GM23248 (cell line): ENCODE measurements around the gene NUP214. TPM values are rescaled to one million over a fixed set of nuclear protein-coding genes. Genes with fewer than 3 reads are reported as not detected.
"Not testable (repeated sequence)": the region's sequence is repeated elsewhere in the genome, so short reads cannot be mapped to it uniquely, and the experiment has no call there.

ENCODE experiments used
- DNase-seq: peaks from one replicate; pipeline ENCODE4 v3.0.0-alpha.2; 2015
- H2AFZ ChIP-seq: fragments of 200-600 bp; sonication (generic); 2 replicates; pipeline ENCODE4 v1.6.1; 2016; ENCODE audit warnings: antibody characterized with exemption
- H3F3A ChIP-seq: fragments of 200-600 bp; sonication (generic); 2 replicates; pipeline ENCODE4 v1.6.1; 2016; ENCODE audit warnings: mild to moderate bottlenecking, antibody characterized with exemption, mixed run types; ENCODE audit not compliant: insufficient read depth
- H3K27ac ChIP-seq: fragments of 200-600 bp; sonication (generic); 2 replicates; pipeline ENCODE4 v1.5.1; 2016; ENCODE audit warnings: mild to moderate bottlenecking
- H3K27me3 ChIP-seq: fragments of 200-600 bp; sonication (generic); replicated peaks from 2 replicates; pipeline ENCODE4 v1.6.1; 2016; ENCODE audit warnings: mild to moderate bottlenecking; ENCODE audit not compliant: insufficient read depth
- H3K36me3 ChIP-seq: fragments of 200-600 bp; sonication (generic); 2 replicates; pipeline ENCODE4 v1.6.1; 2016; ENCODE audit warnings: low read depth, mild to moderate bottlenecking
- H3K4me1 ChIP-seq: fragments of 200-600 bp; sonication (generic); 2 replicates; pipeline ENCODE4 v1.6.1; 2016; ENCODE audit warnings: mild to moderate bottlenecking; ENCODE audit not compliant: insufficient read depth
- H3K4me2 ChIP-seq: fragments of 200-600 bp; sonication (generic); one replicate; pipeline ENCODE4 v1.6.1; 2016; ENCODE audit warnings: mild to moderate bottlenecking; ENCODE audit not compliant: unreplicated experiment
- H3K4me3 ChIP-seq: fragments of 200-600 bp; sonication (generic); 2 replicates; pipeline ENCODE4 v1.5.1; 2016; ENCODE audit warnings: mild to moderate bottlenecking
- H3K79me2 ChIP-seq: fragments of 200-600 bp; sonication (generic); 2 replicates; pipeline ENCODE4 v1.6.1; 2016; ENCODE audit warnings: mild to moderate bottlenecking; ENCODE audit not compliant: insufficient read depth
- H3K9ac ChIP-seq: fragments of 200-600 bp; sonication (generic); 2 replicates; pipeline ENCODE4 v1.6.1; 2016; ENCODE audit warnings: mild to moderate bottlenecking
- H3K9me2 ChIP-seq: fragments of 200-600 bp; sonication (generic); 2 replicates; pipeline ENCODE4 v1.6.1; 2016; ENCODE audit warnings: mixed run types, mild to moderate bottlenecking, moderate library complexity; ENCODE audit not compliant: insufficient read depth
- H3K9me3 ChIP-seq: fragments of 200-600 bp; sonication (generic); one replicate; pipeline ENCODE4 v1.6.1; 2017; ENCODE audit warnings: low read depth
- H4K20me1 ChIP-seq: fragments of 200-600 bp; sonication (generic); 2 replicates; pipeline ENCODE4 v1.6.0; 2016; ENCODE audit not compliant: insufficient read depth
- EZH2 ChIP-seq: fragments of 200-600 bp; sonication (generic); IDR thresholded peaks from 2 replicates; pipeline ENCODE4 v1.6.1; 2018; ENCODE audit warnings: antibody characterized with exemption, mild to moderate bottlenecking; ENCODE audit not compliant: insufficient read depth, poor library complexity, severe bottlenecking
- EZH2phosphoT487 ChIP-seq: fragments of 200-600 bp; sonication (generic); IDR thresholded peaks from 2 replicates; pipeline ENCODE4 v1.6.1; 2018; ENCODE audit warnings: antibody characterized with exemption, moderate library complexity, mild to moderate bottlenecking, low read depth; ENCODE audit not compliant: insufficient read depth
- WGBS, 2 experiments: methylation state at CpG; one replicate each; pipeline ENCODE4 v1.1.6; 2015 to 2017; ENCODE audit warnings: low lambda C conversion rate in 2 of 2, low coverage in 1 of 2; ENCODE audit errors: missing lambda C conversion rate in 2 of 2; 5-methylcytosine and 5-hydroxymethylcytosine counted together
- in situ Hi-C: fragments of 300-500 bp; cut with MboI; formaldehyde crosslinking; loops from 2 replicates; pipeline ENCODE4 v1.15.0; 2020
- polyA plus RNA-seq: library from polyadenylated mRNA; unstranded; fragments of >200 nt; fragmentation: Nextera tagmentation; extraction: Ambion mirVana; gene quantifications from 2 replicates; pipeline ENCODE4 v1.2.1, GENCODE V29; 2016
- total RNA-seq: library from RNA; depleted of rRNA; stranded (reverse); fragments of >200 nt; shearing (Covaris generic); gene quantifications from 2 replicates; pipeline ENCODE4 v1.2.3, GENCODE V29; 2014

Gene NUP214
- total and polyA plus RNA-seq, 2 experiments from 2014 or later, result 13.1 to 14.3 TPM

- in situ Hi-C loops, result no loop called here
- Histone ChIP-seq H3K4me1 (peaks cover 10% of the 10 kb centered on the region), H4K20me1 (no peaks in the 10 kb centered on the region), H3K27ac (no peak overlapping the region), H3K36me3 (no peaks in the 10 kb centered on the region), H3K9me2 (no peaks in the 10 kb centered on the region), H3K4me3 (no peak overlapping the region), H3K4me2 (no peak overlapping the region), H2AFZ (no peak overlapping the region), H3K79me2 (no peaks in the 10 kb centered on the region), H3K9ac (no peak overlapping the region), H3F3A (peaks cover 6% of the 10 kb centered on the region; the same call in 1 of the 2 replicates), H3K27me3 (no peaks in the 10 kb centered on the region), H3K9me3 (no peaks in the 10 kb centered on the region)
- WGBS, 2 experiments, result 91 to 92% methylated on average over 12 of the region's 12 CpGs
- DNase-seq, result no peak
- TF ChIP-seq EZH2phosphoT487 (no peak), EZH2 (no peak)
Observed at GRCh38 chr9:131259432-131259898, 134.1 kb downstream of the NUP214 start.

- in situ Hi-C loops, result no loop called here
- no peak for DNase-seq
- Histone ChIP-seq H3K4me2 (no peak overlapping the region), H3K4me3 (no peak overlapping the region), H3F3A (peaks cover 6% of the 10 kb centered on the region; the same call in 1 of the 2 replicates), H3K27me3 (no peaks in the 10 kb centered on the region), H2AFZ (no peak overlapping the region), H3K9me3 (no peaks in the 10 kb centered on the region), H4K20me1 (no peaks in the 10 kb centered on the region), H3K9ac (no peak overlapping the region), H3K36me3 (no peaks in the 10 kb centered on the region), H3K9me2 (no peaks in the 10 kb centered on the region), H3K4me1 (peaks cover 10% of the 10 kb centered on the region), H3K27ac (no peak overlapping the region), H3K79me2 (no peaks in the 10 kb centered on the region)
- no peak for TF ChIP-seq EZH2phosphoT487
- no peak for TF ChIP-seq EZH2
- WGBS, 2 experiments, result 72 to 78% methylated on average over 20 of the region's 20 CpGs
Observed at GRCh38 chr9:131259916-131260597, 134.7 kb downstream of the NUP214 start.

- H3K4me3 ChIP-seq, result no peak overlapping the region
- H3K9ac ChIP-seq, result no peak overlapping the region
- no peaks in the 10 kb centered on the region for H4K20me1 ChIP-seq
- no peak for TF ChIP-seq EZH2phosphoT487
- TF ChIP-seq EZH2, result no peak
- no peak overlapping the region for H3K27ac ChIP-seq
- H3K9me2 ChIP-seq, result no peaks in the 10 kb centered on the region
- peaks cover 8% of the 10 kb centered on the region for H3K4me1 ChIP-seq
- H3K9me3 ChIP-seq, result no peaks in the 10 kb centered on the region
- WGBS, 2 experiments, result 86 to 89% methylated on average over 32 to 33 of the region's 33 CpGs
- H3F3A ChIP-seq, result peaks cover 1% of the 10 kb centered on the region; the same call in 1 of the 2 replicates
- no peaks in the 10 kb centered on the region for H3K27me3 ChIP-seq
- in situ Hi-C loops, result no loop called here
- DNase-seq, result no peak
- no peaks in the 10 kb centered on the region for H3K79me2 ChIP-seq
- no peak overlapping the region for H2AFZ ChIP-seq
- no peaks in the 10 kb centered on the region for H3K36me3 ChIP-seq
- H3K4me2 ChIP-seq, result no peak overlapping the region
Observed at GRCh38 chr9:131260751-131261452, 135.5 kb downstream of the NUP214 start.

GRCh38 chr9:131262327-131263032, 137.1 kb downstream of the NUP214 start:
- H3K9me2 ChIP-seq, result no peaks in the 10 kb centered on the region
- TF ChIP-seq EZH2phosphoT487 (no peak), EZH2 (no peak)
- WGBS, 2 experiments, result 85 to 88% methylated on average over 13 of the region's 13 CpGs
- H4K20me1 ChIP-seq, result no peaks in the 10 kb centered on the region
- no peaks in the 10 kb centered on the region for H3K4me1 ChIP-seq
- no peaks in the 10 kb centered on the region for H3K79me2 ChIP-seq
- no peaks in the 10 kb centered on the region for H3K36me3 ChIP-seq
- in situ Hi-C loops, result no loop called here
- no peak overlapping the region for H2AFZ ChIP-seq
- no peak overlapping the region for H3K4me2 ChIP-seq
- H3F3A ChIP-seq, result no peaks in the 10 kb centered on the region
- H3K27ac ChIP-seq, result no peak overlapping the region
- H3K27me3 ChIP-seq, result no peaks in the 10 kb centered on the region
- DNase-seq, result no peak
- H3K9ac ChIP-seq, result no peak overlapping the region
- H3K4me3 ChIP-seq, result no peak overlapping the region
- H3K9me3 ChIP-seq, result no peaks in the 10 kb centered on the region

- H2AFZ ChIP-seq, H3K4me1 ChIP-seq, H3F3A ChIP-seq, H3K27ac ChIP-seq, H3K9me2 ChIP-seq, H3K27me3 ChIP-seq, DNase-seq, H3K4me3 ChIP-seq, H3K36me3 ChIP-seq, H3K9me3 ChIP-seq, H3K9ac ChIP-seq, H3K4me2 ChIP-seq, H3K79me2 ChIP-seq, H4K20me1 ChIP-seq, in situ Hi-C loops: not testable (repeated sequence)
- 94 to 98% methylated on average over 5 of the region's 5 CpGs for WGBS, 2 experiments
Observed at GRCh38 chr9:131263033-131263343, 137.6 kb downstream of the NUP214 start.
